GM19372 (cell line): Measurements from ENCODE around the gene SLC17A9.
"Not testable (repeated sequence)": the region's sequence is repeated elsewhere in the genome, so short reads cannot be mapped to it uniquely, and the experiment has no call there.

Source experiments
- ATAC-seq: cut with Tn5 transposase; IDR thresholded peaks from one replicate; pipeline ENCODE4 v1.9.1; 2021; ENCODE audit warnings: mild to moderate bottlenecking, low read depth, moderate library complexity; ENCODE audit not compliant: unreplicated experiment

The SLC17A9 gene

DNA sequence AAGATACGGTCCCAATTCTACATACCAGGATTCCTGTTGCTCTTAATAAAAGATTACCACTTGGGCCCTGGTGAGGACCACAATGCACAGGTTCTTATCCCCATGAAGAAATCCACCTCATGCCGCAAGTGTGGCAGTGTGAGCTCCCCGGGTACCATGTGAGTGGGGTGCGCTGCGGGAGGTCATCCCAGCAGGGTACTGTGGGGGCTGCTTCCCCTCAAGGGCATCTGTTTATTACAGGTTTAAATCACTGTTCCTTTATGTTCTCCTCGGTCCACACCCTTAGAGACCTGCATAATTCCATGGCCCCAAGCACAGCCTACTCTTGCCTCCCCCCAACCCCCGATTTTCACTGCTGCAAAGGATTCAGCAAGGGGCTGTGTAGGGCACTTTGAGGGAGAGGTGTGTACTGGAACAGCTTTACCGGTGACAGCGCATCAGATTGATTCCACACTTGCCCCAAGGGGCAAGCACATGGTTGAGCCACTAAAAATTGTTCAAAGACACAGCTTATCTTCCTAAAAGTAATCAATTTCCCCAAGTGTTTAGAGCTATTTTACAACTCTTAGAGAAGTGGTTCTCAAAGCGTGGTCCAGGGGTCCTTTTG, 32.4 kb upstream of the SLC17A9 start:
- no peak for ATAC-seq

- no peak for ATAC-seq
These were observed 31.3 kb upstream of the SLC17A9 start for GRCh38 chr20:62921119-62921687.

GRCh38 chr20:62922451-62922921, 30.0 kb upstream of the SLC17A9 start:
- ATAC-seq = no peak

DNA sequence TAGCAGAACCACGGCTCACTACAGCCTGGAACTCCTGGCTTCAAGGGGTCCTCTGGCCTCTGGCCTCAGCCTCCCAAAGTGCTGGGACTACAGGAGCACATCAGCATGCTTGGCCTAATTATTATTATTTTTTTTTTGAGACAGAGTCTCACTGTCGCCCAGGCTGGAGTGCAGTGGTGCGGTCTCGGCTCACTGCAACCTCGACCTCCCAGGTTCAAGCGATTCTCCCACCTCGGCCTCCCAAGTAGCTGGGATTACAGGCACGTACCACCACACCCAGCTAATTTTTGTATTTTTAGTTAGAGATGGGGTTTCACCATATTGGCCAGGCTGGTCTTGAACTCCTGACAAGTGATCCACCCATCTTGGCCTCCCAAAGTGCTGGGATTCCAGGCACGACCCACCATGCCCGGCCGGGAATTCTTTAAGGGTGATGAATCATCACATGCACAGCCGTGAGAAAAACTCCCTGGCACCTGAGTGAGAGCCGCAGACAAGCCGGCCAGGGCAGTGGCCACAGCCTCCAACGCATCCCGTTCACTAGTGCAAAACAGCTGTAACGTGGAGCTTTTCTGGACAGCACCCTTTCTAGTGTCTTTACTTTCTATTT, 29.3 kb upstream of the SLC17A9 start:
- ATAC-seq = not testable (repeated sequence)

- ATAC-seq = no peak
These were observed 28.7 kb upstream of the SLC17A9 start for GRCh38 chr20:62923669-62924441.

GRCh38 chr20:62924442-62925075, 27.9 kb upstream of the SLC17A9 start:
- ATAC-seq = no peak

- ATAC-seq = no peak
These were observed 27.5 kb upstream of the SLC17A9 start for GRCh38 chr20:62925076-62925419.

DNA sequence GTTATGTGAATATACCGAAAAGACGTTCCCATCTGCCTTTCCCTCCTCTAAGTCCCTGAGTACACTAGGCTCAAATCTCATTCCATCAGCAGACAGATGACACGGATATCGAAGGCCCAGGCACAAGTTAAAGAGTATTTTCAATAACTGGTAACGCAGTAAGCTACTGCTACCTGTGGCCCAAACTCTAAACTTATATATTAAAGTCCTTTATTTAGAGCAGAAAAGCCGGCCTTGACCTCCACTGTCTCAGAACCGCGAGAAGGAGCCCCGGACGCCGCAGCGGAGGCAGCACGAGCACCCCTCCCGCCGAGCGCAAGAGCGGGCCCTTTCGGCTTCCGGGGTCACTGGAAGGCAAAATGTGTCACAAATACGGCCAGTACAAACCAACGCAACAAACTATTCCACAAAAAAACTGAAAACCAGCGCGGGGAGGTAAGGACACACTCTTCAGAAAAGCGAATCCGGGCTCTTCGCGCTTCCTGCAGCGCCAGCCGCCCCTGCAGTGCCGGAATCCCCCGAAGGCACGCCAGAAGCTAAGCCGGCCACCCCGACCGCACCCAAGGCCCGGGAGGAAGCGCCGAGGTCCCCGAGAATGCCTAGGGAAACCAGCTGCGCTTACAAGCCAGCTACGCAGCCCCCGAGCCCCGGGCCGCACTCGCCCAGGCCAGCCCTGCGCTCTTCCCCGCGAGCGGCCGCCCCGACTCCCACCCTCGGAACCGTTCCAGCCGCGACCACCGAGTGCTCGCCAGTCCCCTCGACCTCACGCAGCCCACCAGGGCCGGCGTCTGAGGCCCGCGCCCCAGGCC, 26.9 kb upstream of the SLC17A9 start:
- ATAC-seq = peak; percentile 22

DNA sequence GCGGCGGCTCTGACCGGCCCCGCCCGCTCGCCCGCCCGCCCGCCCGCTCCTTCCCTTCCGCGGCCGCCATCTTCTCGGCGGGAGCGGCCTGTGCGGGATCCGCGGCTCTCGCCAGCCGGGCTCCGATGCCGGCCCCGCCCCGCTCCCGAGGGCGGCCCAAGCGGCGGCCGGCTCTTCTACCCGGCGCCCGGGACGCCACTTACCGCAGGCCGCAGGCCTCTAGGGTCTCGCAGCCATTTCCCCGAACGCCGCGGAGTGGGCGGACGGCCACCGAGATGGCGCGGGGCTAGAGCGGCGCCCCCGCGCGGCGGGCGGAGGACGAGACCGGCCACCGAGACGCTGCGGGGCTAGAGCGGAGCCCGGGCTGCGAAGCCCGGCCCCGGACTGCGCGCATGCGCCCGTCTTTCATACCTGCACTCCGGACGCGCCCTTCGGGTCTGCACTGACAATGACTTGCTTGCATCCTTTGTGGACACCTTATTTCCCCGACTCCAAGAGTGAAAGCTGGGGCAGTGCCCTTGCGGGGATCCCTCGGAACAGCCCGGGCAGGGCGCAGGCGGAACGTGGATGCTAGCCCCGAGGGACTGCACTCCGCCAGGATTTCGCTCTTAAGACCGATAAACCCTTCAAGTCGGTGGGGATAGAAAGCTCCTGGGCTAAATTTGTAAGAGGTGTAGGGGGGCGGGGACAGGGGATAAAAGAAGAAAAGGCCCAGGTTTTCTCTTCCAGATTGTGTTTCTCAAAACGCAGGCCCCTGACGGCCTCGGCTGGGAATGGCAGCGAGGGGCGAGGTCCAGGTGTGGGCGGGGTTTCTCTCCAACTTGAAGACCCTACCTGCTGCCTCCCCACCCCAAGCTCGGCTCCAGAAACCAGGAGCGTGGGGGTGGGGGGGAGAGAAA, 26.0 kb upstream of the SLC17A9 start, which contains the start of gene DIDO1:
TSS of gene DIDO1 (minus strand) at position 277 of the 899 bp plus-strand sequence.
- ATAC-seq = peak; percentile 82

DNA sequence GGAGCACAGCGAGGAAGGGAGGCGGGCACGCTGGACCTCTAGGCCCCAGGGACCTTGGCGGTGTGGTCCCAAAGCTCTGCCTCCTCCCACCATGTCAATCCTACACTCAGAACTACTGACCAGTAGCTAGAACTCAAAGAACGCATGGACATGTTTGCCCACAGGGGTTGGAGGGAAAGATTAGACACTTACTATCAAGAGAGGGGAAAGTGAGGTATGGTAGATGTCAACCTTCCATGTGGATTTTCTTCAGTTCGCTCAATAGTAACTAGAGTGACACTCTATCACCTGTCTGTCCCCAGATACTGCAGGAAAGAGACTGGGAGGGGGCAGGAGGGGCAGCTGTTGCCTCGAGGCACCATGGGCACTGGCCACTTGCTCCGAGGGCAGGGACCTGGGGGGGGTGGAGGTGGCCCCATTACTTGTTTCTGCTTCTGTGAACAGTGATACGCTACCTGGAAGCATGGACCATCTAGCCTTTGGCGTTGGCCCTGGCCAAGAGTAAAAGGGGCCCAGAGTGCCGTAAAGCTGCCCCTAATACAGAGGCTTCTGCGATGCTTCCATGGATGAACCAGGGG, 25.3 kb upstream of the SLC17A9 start:
- ATAC-seq = no peak

DNA sequence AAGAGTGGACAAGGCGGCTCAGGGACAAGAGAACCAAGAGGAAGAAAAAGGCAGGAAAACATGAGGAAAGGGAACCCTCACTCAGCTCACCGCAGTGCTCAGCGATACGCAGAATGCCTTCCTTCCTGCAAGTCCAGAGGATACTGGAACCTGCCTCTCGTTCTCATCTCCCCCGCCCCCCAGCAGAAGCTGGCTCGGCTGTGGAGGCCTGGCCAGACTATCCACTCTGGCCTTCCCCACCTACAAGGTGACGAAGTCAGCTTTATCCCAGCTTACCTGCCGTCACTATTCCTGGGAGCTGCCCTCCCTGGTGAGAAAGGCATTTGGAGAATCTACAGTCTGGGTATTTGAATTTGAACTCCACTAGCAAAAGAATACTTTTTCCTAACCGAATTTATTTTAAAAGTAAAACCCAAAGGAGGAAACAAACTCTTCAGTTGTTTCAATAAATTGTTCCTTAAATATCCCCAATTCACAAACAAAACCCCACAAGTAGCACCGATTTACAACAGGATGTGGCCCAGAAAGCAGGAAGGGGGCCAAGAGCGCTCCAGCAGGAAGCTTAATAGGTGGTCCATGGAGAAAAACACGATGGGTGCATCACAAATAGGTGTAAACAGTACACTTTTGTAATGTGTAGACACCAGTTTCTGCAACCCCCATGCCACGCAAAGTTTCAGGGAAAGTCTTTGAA, 24.1 kb upstream of the SLC17A9 start:
- ATAC-seq = no peak

- no peak for ATAC-seq
These were observed 23.4 kb upstream of the SLC17A9 start for GRCh38 chr20:62929051-62929538.

GRCh38 chr20:62931464-62931863, 21.0 kb upstream of the SLC17A9 start:
- ATAC-seq = no peak

GRCh38 chr20:62933966-62934365, 18.5 kb upstream of the SLC17A9 start:
- no peak for ATAC-seq

GRCh38 chr20:62935204-62935967, 17.1 kb upstream of the SLC17A9 start:
- no peak for ATAC-seq

DNA sequence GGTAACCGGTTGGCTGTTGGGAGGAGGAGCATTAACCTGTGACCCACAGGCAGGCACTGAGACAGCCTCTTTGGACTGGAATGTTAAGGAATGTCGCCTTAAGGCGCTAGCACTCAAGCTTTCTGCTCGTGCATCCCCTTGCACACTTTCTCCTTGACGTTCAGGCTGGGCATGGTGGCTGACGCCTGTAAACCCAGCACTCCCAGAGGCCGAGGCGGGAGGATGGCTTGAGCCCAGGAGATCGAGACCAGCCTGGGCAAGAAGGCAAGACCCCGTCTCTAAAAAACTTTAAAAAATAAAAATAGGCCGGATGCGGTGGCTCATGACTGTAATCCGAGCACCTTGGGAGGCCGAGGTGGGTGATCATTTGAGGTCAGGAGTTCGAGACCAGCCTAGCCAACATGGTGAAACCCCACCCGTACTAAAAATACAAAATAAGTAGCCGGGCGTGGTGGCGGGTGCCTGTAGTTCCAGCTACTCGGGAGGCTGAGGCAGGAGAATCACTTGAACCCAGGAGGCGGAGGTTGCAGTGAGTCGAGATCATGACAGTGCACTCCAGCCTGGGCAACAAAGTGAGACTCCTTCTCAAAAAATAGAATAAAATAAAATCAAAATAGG, 16.4 kb upstream of the SLC17A9 start:
- ATAC-seq = no peak
